A549 (cell line): ENCODE data around the gene FOXP1. TPM values are rescaled to one million over a fixed set of nuclear protein-coding genes. Genes with fewer than 3 reads are reported as not detected.
A peak's percentile ranks its signal among the peaks of the same experiment; 100 is the strongest.

Experiments
- ATAC-seq, 2 experiments: fragments of 200-7000 bp in 1 of 2; fragments of >200 bp in 1 of 2; cut with Nextera tagmentation in 1 of 2; cut with Tn5 transposase in 1 of 2; 3 replicates each; pipeline versions ENCODE4 v1.8.0 to v1.9.1; 2018 to 2020; ENCODE audit warnings: mild to moderate bottlenecking in 1 of 2, moderate library complexity in 1 of 2
- CTCF ChIA-PET: fragments of 300-600 bp; sonication (Branson Sonifier 250); formaldehyde crosslinking; extraction: SDS; loops from one replicate; lab custom pipeline; 2021; ENCODE audit warnings: antibody characterized with exemption, inconsistent platforms; lab: Yijun Ruan, JAX
- POLR2A ChIA-PET: fragments of 350-600 bp; formaldehyde crosslinking; extraction: SDS; loops from one replicate; lab custom pipeline; 2021; ENCODE audit warnings: antibody characterized with exemption, inconsistent platforms; lab: Yijun Ruan, JAX
- DNase-seq, 2 experiments: peaks; one replicate each; pipeline versions ENCODE4 v3.0.0 to v3.0.0-alpha.2; 2011 to 2016; ENCODE audit warnings: low read depth in 1 of 2, low spot score in 1 of 2
- FAIRE-seq: peaks from 2 replicates; lab custom pipeline; 2011; peaks lifted over from hg19 to GRCh38; lab: Jason Lieb, UNC
- H3K27ac ChIP-seq, 2 experiments: fragments of >200 bp; sonication (Bioruptor Twin); formaldehyde crosslinking; 3 replicates each; pipeline ENCODE4 v1.5.1; 2016 to 2017
- H3K4me1 ChIP-seq: fragments of >200 bp; sonication (Bioruptor Twin); formaldehyde crosslinking; 3 replicates; pipeline ENCODE4 v1.6.1; 2016
- H3K4me2 ChIP-seq: fragments of >200 bp; sonication (Bioruptor Twin); formaldehyde crosslinking; 3 replicates; pipeline ENCODE4 v1.6.1; 2016
- H3K4me3 ChIP-seq: fragments of >200 bp; sonication (Bioruptor Twin); formaldehyde crosslinking; 3 replicates; pipeline ENCODE4 v1.5.1; 2016
- H3K9me3 ChIP-seq: fragments of >200 bp; sonication (Bioruptor Twin); formaldehyde crosslinking; 3 replicates; pipeline ENCODE4 v1.6.1; 2016
- BHLHE40 ChIP-seq: IDR thresholded peaks from 2 replicates; pipeline ENCODE4 v1.6.1; 2012; ENCODE audit warnings: low read depth, low read length, inconsistent platforms
- CBX8 ChIP-seq: fragments of 200-600 bp; sonication (generic); IDR thresholded peaks from 2 replicates; pipeline ENCODE4 v1.6.1; 2016
- CEBPB ChIP-seq, 2 experiments: fragments of >200 bp in 1 of 2; sonication (Bioruptor Twin) in 1 of 2; formaldehyde crosslinking in 1 of 2; IDR thresholded peaks; 2 replicates each; pipeline ENCODE4 v1.6.1; 2012 to 2016
- E2F6 ChIP-seq: IDR thresholded peaks from 2 replicates; pipeline ENCODE4 v1.6.1; 2012; ENCODE audit warnings: low read depth, borderline replicate concordance
- HEYL ChIP-seq: fragments of 250-450 bp; sonication (Bioruptor Pico); IDR thresholded peaks from 2 replicates; pipeline ENCODE4 v1.8.0; 2021; ENCODE audit warnings: mild to moderate bottlenecking, moderate library complexity
- HOXB13 ChIP-seq: fragments of 250-450 bp; sonication (Bioruptor Pico); IDR thresholded peaks from 2 replicates; pipeline ENCODE4 v1.5.0; 2020; ENCODE audit warnings: low read depth, mild to moderate bottlenecking, moderate library complexity
- HOXB5 ChIP-seq: fragments of 250-450 bp; sonication (Bioruptor Pico); IDR thresholded peaks from 2 replicates; pipeline ENCODE4 v1.5.0; 2020; ENCODE audit warnings: mild to moderate bottlenecking, moderate library complexity
- JUN ChIP-seq, 2 experiments: fragments of >200 bp; sonication (Bioruptor Twin); formaldehyde crosslinking; IDR thresholded peaks; 2 replicates in 1 of 2; 3 replicates in 1 of 2; pipeline ENCODE4 v1.6.1; 2016 to 2017
- KDM1A ChIP-seq: fragments of 200-600 bp; sonication (generic); IDR thresholded peaks from 2 replicates; pipeline ENCODE4 v1.6.1; 2016; ENCODE audit warnings: low read depth, mild to moderate bottlenecking
- MAFK ChIP-seq: fragments of 450-650 bp; IDR thresholded peaks from 2 replicates; pipeline ENCODE4 v1.6.1; 2014; ENCODE audit not compliant: partially characterized antibody
- NFE2L2 ChIP-seq: fragments of 150-350 bp; conservative IDR thresholded peaks from 2 replicates; pipeline ENCODE4 v1.6.1; 2014; ENCODE audit warnings: low read length
- POLR2AphosphoS2 ChIP-seq: conservative IDR thresholded peaks from 2 replicates; pipeline ENCODE4 v1.6.1; 2012; ENCODE audit warnings: low read length, improper control_type of control experiment, inconsistent platforms
- RARB ChIP-seq: fragments of 250-450 bp; sonication (Bioruptor Pico); IDR thresholded peaks from 2 replicates; pipeline ENCODE4 v1.8.0; 2021; ENCODE audit warnings: mild to moderate bottlenecking, moderate library complexity
- REST ChIP-seq: fragments of 200-600 bp; sonication (generic); IDR thresholded peaks from 2 replicates; pipeline ENCODE4 v1.6.1; 2016; ENCODE audit warnings: antibody characterized with exemption, mild to moderate bottlenecking, moderate library complexity
- SMC3 ChIP-seq: fragments of >200 bp; sonication (Bioruptor Twin); formaldehyde crosslinking; IDR thresholded peaks from 3 replicates; pipeline ENCODE4 v1.6.1; 2018; ENCODE audit warnings: inconsistent platforms
- SREBF2 ChIP-seq: fragments of 450-650 bp; IDR thresholded peaks from 2 replicates; pipeline ENCODE4 v1.6.1; 2014; ENCODE audit warnings: mild to moderate bottlenecking, moderate library complexity
- TP53 ChIP-seq: fragments of 250-450 bp; sonication (Bioruptor Pico); IDR thresholded peaks from 2 replicates; pipeline ENCODE4 v1.5.0; 2021; ENCODE audit warnings: mild to moderate bottlenecking, moderate library complexity
- WGBS: methylation state at CpG from one replicate; pipeline ENCODE4 v1.1.6; 2017; ENCODE audit errors: missing lambda C conversion rate; 5-methylcytosine and 5-hydroxymethylcytosine counted together
- polyA plus RNA-seq, 4 experiments: library from polyadenylated mRNA; depleted of rRNA in 3 of 4; stranded (reverse); fragments of >200 nt; fragmentation: RNase III in 1 of 4; extraction: RNeasy Plus Mini Kit Qiagen cat#74134 plus additional on column Dnase treatment in 1 of 4; gene quantifications; 2 replicates in 3 of 4; 3 replicates in 1 of 4; pipeline ENCODE4 v1.2.3, GENCODE V29; 2011 to 2017
- TF ChIP-seq, protein P1 (sequence below): fragments of 150-350 bp; IDR thresholded peaks from 2 replicates; pipeline ENCODE4 v1.6.1; 2014; ENCODE audit warnings: low read depth, mild to moderate bottlenecking, low read length
- TF ChIP-seq, protein P2 (sequence below): fragments of >200 bp; sonication (Bioruptor Twin); formaldehyde crosslinking; IDR thresholded peaks from 3 replicates; pipeline ENCODE4 v1.6.1; 2016
- TF ChIP-seq, protein P3 (sequence below): IDR thresholded peaks from 2 replicates; pipeline ENCODE4 v1.6.1; 2012
- TF ChIP-seq, protein P4 (sequence below): fragments of >200 bp; sonication (Bioruptor Twin); formaldehyde crosslinking; IDR thresholded peaks from 2 replicates; pipeline ENCODE4 v1.6.1; 2016

FOXP1 gene
- polyA plus RNA-seq, 2 of the 4 experiments (the other 2 are of a cell fraction), result 12.8 to 13.9 TPM

DNA sequence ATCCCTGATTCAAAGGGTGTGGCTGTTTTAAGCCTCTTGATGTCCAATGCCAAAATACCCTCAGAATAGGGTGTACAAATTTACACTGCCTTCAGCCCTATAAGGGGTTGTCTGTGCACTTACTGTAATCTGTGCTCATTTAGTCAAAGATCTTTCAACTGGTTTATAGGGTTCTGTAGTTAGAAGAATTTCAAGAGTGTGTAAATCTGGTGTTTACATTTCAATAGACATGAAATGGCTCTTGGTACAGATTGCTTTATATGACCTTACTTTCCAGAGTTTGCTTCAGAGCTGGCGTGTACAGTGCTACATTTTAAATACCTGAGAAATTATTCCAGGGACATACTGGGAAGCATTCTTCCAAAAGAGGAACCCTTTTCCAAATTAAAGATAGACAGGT, 399.3 kb downstream of the FOXP1 start:
- FAIRE-seq, result no peak
- ChIA-PET POLR2A (no interaction called here), CTCF (interaction anchor here (1.4 kb wide), 1 partner anchor 15 kb away, joined by 3 read pairs; no protein-coding TSS in a partner anchor)
- Histone ChIP-seq H3K4me2 (no peak overlapping the region), H3K4me3 (no peak overlapping the region), H3K9me3 (0 out of 3 replicates have a peak, but pooled peaks cover 5% of the 10 kb centered on the region), H3K4me1 (peaks cover 12% of the 10 kb centered on the region; the same call in 1 of the 3 replicates), H3K27ac (0 out of 6 replicates have a peak overlapping the region, but pooled peaks of 1 of the 2 experiments have one; percentile 9)
- no peak for DNase-seq
- no peak for ATAC-seq
- 92% methylated on average over 1 of the region's 1 CpG for WGBS
- TF ChIP-seq NFE2L2 (no peak), HEYL (CRISPR knock-in tag) (no peak), SMC3 (no peak), CEBPB (IDR thresholded peaks at IDR 0.05) (no peak), HOXB5 (no peak), TP53 (no peak), SREBF2 (no peak), JUN (IDR thresholded peaks at IDR 0.05) (no peak), KDM1A (no peak), BHLHE40 (no peak), MAFK (no peak), CBX8 (no peak), E2F6 (no peak)
- TF ChIP-seq, protein P1, sequence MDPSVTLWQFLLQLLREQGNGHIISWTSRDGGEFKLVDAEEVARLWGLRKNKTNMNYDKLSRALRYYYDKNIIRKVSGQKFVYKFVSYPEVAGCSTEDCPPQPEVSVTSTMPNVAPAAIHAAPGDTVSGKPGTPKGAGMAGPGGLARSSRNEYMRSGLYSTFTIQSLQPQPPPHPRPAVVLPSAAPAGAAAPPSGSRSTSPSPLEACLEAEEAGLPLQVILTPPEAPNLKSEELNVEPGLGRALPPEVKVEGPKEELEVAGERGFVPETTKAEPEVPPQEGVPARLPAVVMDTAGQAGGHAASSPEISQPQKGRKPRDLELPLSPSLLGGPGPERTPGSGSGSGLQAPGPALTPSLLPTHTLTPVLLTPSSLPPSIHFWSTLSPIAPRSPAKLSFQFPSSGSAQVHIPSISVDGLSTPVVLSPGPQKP, result no peak
- TF ChIP-seq, protein P2, sequence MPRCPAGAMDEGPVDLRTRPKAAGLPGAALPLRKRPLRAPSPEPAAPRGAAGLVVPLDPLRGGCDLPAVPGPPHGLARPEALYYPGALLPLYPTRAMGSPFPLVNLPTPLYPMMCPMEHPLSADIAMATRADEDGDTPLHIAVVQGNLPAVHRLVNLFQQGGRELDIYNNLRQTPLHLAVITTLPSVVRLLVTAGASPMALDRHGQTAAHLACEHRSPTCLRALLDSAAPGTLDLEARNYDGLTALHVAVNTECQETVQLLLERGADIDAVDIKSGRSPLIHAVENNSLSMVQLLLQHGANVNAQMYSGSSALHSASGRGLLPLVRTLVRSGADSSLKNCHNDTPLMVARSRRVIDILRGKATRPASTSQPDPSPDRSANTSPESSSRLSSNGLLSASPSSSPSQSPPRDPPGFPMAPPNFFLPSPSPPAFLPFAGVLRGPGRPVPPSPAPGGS, result no peak
- TF ChIP-seq, protein P3, sequence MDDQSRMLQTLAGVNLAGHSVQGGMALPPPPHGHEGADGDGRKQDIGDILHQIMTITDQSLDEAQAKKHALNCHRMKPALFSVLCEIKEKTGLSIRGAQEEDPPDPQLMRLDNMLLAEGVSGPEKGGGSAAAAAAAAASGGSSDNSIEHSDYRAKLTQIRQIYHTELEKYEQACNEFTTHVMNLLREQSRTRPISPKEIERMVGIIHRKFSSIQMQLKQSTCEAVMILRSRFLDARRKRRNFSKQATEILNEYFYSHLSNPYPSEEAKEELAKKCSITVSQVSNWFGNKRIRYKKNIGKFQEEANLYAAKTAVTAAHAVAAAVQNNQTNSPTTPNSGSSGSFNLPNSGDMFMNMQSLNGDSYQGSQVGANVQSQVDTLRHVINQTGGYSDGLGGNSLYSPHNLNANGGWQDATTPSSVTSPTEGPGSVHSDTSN, result no peak

GRCh38 chr3:71183549-71183948, 400.0 kb downstream of the FOXP1 start:
- POLR2A ChIA-PET, result no interaction called here
- CTCF ChIA-PET, result interaction anchor here (0.6 to 1.4 kb wide), 2 partner anchors 16 to 195 kb away, joined by 3 to 4 read pairs; no protein-coding TSS in a partner anchor
- Histone ChIP-seq H3K27ac (no peak overlapping the region), H3K9me3 (0 out of 3 replicates have a peak, but pooled peaks cover 5% of the 10 kb centered on the region), H3K4me3 (no peak overlapping the region), H3K4me1 (peaks cover 12% of the 10 kb centered on the region; the same call in 1 of the 3 replicates), H3K4me2 (no peak overlapping the region)
- TF ChIP-seq, protein P4, sequence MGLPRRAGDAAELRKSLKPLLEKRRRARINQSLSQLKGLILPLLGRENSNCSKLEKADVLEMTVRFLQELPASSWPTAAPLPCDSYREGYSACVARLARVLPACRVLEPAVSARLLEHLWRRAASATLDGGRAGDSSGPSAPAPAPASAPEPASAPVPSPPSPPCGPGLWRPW, result no peak
- TF ChIP-seq RARB (CRISPR knock-in tag) (no peak), HOXB5 (no peak), POLR2AphosphoS2 (no peak), KDM1A (no peak), HOXB13 (CRISPR knock-in tag) (no peak), REST (no peak)
- ATAC-seq (no peak), DNase-seq (no peak), FAIRE-seq (no peak)
- WGBS, result 91% methylated on average over 5 of the region's 5 CpGs
